KBM-7 (cell line): Measurements from ENCODE around the gene DCLRE1A.

Experiments used
- DNase-seq: peaks from one replicate; pipeline ENCODE4 v3.0.0-alpha.2; 2015
- in situ Hi-C: fragments of 300-500 bp; cut with MboI; formaldehyde crosslinking; loops from 2 replicates; pipeline ENCODE4 v1.14.3; 2020; ENCODE audit warnings: low sequenced_read_pairs, low pct_unique_long_range_greater_than_20kb, mixed read lengths

DCLRE1A gene

GRCh38 chr10:113854013-113854760, at the start of gene DCLRE1A, which contains the start of gene NHLRC2:
Gene DCLRE1A (minus strand): TSS chr10:113854082. CDS start chr10:113853182, 900 bp downstream.
Gene NHLRC2 (plus strand): TSS chr10:113854661. CDS start chr10:113854873, 212 bp downstream.
- in situ Hi-C loops = no loop called here
- peak; percentile 85 for DNase-seq

DNA sequence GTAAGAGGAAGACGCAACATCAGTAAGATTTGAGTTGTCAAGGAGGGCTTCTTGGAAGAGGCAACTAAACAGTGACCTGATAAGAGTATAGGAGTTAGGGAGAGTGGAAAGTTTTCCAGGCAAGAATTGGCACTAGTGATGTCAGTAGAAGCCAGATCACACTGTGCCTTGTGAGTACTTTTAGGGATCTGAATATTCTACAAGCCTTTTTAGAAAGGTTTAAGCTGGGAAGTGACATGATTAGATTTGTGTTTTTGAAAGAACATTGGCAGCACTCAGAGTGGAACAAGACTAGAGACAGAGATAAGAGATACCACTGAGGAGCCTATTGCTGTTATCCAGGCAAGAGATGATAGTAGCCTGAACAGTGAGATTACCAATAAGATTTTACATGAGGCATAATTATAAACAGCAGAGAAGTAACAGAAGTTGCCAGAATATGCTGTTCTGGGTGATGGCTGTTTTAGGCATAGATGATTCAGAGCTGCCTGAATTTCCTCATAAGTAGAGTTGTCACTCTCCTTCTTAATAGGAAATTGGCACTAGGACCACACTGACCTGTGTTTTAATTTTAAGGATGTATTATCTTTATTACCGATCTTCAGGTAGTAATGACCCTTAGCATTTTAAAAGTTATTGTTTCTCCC, 46.2 kb upstream of the DCLRE1A start:
- DNase-seq = no peak
- in situ Hi-C loops = no loop called here

GRCh38 chr10:113897693-113898618, 44.1 kb upstream of the DCLRE1A start:
- DNase-seq = no peak
- in situ Hi-C loops = no loop called here

- in situ Hi-C loops = no loop called here
- no peak for DNase-seq
Observed at GRCh38 chr10:113895018-113895417, 41.1 kb upstream of the DCLRE1A start.

DNA sequence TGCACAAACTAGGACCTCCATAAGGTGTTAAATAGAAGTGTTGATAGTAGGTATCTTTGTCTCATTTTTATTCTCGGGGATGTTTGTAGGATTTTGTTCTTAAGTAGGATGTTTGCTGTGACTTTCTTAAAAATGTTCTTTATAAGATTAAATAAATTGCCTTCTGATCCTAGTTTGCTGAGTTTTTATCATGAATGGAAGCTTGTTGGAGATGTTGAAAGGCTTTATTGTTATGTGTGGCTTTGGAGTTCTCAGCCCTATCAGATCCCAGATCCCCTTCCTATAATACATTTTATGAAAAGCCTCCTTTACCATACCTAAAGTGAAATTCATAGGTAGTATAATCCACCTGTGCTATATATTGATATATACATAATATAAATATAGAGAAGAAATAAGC, 40.7 kb upstream of the DCLRE1A start:
- in situ Hi-C loops = no loop called here
- DNase-seq = no peak

DNA sequence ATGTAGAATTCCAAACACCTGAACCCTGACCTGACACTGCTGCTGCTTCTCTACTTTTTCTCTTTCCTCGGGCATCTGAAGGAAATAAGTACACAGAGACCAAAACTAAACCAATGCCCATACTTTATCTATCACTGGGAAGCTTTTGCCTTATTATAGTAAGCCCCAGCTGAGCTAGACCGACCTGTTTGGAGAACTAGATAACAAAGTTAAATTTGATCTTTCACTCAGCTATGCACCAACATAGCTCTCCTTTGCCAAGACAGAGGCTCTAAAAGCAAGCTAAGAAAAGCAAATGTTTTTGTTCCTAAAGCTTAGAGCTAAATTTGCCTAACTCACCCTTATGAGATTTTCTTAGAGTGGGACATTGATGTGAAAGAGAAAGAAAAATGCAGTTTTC, 39.7 kb upstream of the DCLRE1A start:
- DNase-seq = no peak
- in situ Hi-C loops = no loop called here

DNA sequence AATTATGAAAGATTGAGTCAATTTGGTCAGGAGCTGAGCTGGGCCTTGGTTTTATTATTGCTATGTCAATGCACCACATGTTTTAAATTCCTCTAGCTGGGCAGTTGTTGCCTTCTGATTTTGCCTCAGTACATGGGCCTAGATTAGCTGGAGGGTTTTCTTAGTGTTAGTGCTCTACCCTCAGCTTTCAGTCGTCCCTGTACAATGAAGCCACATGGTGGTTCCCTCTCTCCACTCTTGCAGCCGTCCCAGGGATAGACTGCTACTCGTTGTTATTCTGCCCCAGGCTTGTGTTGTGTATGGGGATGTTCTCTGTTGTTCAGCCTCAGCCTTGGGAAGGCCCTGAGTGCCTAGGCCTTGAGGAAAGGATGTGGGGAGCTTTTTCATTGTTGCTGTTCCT, 37.6 kb upstream of the DCLRE1A start:
- DNase-seq = no peak
- in situ Hi-C loops = no loop called here

DNA sequence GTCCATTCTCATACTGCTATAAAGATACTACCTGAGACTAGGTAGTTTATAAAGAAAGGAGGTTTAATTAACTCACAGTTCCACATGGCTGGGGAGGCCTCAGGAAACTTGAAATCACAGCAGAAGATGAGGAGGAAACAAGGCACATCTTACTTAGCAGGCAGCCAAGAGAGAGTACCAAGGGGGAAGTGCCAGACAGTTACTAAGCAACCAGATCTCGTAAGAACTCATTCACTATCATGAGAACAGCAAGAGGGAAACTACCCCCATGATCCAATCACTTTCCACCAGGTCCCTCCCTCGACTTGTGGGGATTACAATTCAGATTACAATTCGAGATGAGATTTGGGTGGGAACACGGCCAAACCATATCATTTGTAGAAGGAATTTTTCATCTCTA, 36.9 kb upstream of the DCLRE1A start:
- DNase-seq = no peak
- in situ Hi-C loops = no loop called here

DNA sequence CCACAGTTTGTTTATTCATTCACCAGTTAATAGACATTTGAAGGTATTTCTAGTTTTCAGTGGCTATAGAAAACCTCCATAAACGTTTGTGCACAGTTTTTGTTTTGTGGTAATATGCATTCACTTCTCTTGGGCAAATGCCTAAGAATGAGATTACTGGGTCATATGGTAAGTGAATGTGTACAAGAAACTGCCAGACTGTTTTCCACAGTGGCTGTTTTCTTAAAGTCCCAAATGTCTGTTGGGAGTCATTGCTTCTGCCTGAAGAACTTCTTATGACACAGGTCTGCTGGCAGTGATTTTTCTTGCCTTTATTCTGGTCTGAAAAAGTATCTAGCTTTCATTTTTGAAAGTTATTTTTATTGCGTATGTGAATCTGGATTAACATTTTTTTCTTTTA, 36.0 kb upstream of the DCLRE1A start:
- in situ Hi-C loops = no loop called here

DNA sequence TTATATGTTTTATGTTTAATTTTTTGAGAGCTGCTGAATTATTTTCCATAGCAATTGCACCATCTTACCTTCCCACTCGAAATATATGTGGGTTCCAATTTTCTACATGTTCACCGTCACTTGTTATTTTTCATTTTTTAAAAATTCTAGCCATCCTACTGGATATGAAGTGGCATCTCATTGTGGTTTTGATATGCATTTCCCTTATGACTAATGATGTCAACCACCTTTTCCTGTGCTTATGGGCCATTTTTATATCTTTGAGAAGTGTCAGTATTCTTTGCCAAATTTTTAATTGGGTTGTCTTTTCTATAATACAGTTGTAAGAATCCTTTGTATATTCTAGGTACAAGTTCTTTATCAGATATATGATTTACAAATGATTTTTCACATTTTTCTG, 28.4 kb upstream of the DCLRE1A start:
- no peak for DNase-seq

More for the DNA sequence above, 36.0 kb upstream of the DCLRE1A start:
- no peak for DNase-seq

GRCh38 chr10:113880236-113880635, 26.4 kb upstream of the DCLRE1A start:
- in situ Hi-C loops = no loop called here
- DNase-seq = no peak

More for the DNA sequence above, 28.4 kb upstream of the DCLRE1A start:
- in situ Hi-C loops = no loop called here

GRCh38 chr10:113879691-113880090, 25.8 kb upstream of the DCLRE1A start:
- no peak for DNase-seq
- in situ Hi-C loops = no loop called here

- in situ Hi-C loops = no loop called here
- no peak for DNase-seq
Observed at GRCh38 chr10:113876461-113876860, 22.6 kb upstream of the DCLRE1A start.

GRCh38 chr10:113875212-113875611, 21.3 kb upstream of the DCLRE1A start:
- no peak for DNase-seq
- in situ Hi-C loops = no loop called here

DNA sequence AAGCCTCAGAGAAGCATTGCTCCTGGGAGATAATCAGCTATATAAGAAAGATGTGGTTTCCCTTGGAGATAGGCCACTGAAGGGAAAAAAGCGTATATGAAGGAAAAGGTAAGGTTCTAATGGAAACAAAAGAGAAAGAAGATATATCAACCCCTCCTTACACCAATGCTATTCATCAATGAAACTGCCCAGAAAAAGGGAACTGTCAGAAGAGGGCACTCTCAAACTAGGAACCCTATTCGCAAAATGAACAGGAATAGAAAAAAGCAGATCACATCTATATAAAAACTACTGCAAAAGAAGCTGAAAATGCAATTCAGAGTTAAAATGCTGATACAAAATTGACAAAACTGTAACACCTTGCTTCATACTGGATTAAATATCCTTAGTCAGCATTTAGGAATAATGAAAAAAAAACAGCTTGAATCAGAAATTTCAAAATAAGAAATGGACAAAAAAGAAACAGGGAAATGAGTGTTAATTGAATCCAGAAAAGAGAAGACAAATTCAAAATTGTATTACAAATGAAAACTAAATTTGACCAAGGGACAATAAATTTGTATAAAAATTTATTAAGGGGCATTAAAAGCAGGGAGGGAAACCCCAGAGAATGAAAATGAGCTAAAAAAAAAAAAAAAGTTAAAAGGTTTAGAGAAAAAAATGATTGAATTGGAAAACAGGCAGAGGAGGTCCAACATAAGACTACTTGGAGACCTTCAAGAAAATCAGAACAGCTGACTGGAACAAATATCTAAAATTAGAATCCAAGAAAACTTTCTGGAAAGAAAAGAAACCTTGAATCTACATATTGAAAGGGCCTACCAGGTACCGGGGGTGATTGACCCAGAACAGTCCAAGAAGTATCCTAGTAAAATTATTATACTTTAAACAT, 18.5 kb upstream of the DCLRE1A start:
- in situ Hi-C loops = no loop called here
- peak; percentile 28 for DNase-seq

GRCh38 chr10:113869789-113870188, 15.9 kb upstream of the DCLRE1A start:
- no peak for DNase-seq
- in situ Hi-C loops = no loop called here

- in situ Hi-C loops = no loop called here
- peak; percentile 63 for DNase-seq
Observed at GRCh38 chr10:113867904-113868303, 14.0 kb upstream of the DCLRE1A start.

GRCh38 chr10:113866551-113867394, 12.9 kb upstream of the DCLRE1A start:
- in situ Hi-C loops = no loop called here
- DNase-seq = no peak
